HG02970 (cell line): Measurements from ENCODE around the gene DAB2IP.
"Not testable (repeated sequence)": the region's sequence is repeated elsewhere in the genome, so short reads cannot be mapped to it uniquely, and the experiment has no call there.

ENCODE experiments used
- ATAC-seq: cut with Tn5 transposase; IDR thresholded peaks from one replicate; pipeline ENCODE4 v1.9.1; 2021; ENCODE audit warnings: mild to moderate bottlenecking, moderate library complexity, moderate number of reproducible peaks; ENCODE audit not compliant: unreplicated experiment, low FRiP score

The DAB2IP gene

GRCh38 chr9:121623430-121623829 is 28.0 kb upstream of the DAB2IP start:
- not testable (repeated sequence) for ATAC-seq

GRCh38 chr9:121625590-121625989 is 25.8 kb upstream of the DAB2IP start:
- no peak for ATAC-seq

DNA sequence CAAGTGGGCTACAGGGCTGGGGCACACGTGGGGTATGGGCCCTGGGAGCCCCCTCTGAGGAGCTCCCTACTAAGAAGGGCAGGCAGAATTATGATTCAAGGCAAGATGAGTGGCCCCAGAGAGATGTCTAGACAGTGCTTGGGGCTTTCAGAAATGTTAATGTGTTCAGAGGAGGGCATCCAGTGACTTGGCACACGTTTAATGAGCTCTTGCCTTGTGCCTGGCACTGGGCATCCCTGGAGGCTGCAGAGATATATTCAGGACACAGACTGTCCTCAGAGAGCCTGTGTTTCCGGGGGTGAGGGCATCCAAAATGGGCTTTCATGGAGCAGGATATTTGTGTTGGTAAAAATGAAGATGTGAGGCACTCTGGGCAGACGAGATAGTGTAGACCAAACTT is 25.4 kb upstream of the DAB2IP start:
- no peak for ATAC-seq

DNA sequence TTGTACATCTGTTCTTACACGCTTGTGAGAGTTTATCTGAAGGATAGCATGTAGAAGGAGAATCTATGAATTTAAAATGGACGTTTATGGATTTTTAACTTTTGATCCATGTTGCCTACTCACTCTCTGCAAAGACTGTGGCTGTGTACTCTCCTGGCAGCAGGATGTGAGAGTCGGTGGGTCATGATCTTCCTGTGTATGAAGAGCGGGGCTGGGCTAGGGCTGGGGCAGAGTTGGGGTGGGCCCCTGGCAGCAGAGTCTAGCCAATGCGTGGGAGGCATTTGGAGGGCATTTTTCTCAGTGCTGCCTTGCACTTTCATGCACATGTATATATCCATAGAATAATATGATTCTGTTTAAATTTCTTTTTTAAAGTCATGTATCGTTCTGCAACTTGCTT is 24.0 kb upstream of the DAB2IP start:
- no peak for ATAC-seq

DNA sequence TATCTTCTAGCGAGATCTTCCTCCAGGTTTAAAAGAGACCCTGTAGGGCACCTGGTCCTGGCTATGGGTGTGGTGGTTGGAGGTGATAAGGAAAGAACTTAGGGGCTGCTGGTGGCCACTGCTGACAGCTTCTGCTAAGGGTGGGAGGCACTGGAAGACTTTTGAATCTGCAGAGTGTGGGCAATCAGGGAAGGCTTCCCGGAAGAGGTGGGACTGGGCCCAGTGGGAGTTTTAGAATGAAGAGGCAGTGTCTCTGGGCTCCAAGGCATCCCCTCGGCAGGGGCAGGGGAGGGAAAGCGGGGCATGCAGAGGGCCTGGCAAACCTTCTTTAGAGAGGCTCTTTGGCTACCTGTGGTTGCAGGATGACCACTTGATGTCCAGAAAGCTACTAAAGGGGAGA is 23.0 kb upstream of the DAB2IP start:
- no peak for ATAC-seq

GRCh38 chr9:121631115-121631514 is 20.3 kb upstream of the DAB2IP start:
- no peak for ATAC-seq

DNA sequence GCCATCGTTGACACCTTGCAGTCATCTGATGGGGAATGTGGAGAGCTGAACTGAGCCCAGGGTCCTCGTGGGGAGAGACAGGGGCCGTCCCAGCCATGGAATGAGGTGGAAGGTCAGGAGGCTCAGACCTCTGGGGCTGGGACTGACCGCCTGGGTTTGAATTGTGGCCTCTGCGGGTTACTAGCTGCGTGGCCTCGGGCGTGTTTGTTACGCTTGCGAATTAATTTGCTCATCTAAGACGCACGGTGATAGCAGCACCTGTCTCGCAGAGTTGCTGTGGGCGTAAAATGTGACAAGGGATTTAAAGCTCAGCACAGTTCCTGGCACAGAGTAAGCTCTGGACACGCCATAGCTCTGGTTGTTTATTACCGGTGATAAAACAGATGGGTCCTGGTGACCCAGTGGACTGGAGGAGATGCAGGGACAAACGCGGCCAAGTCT is 19.4 kb upstream of the DAB2IP start:
- no peak for ATAC-seq

DNA sequence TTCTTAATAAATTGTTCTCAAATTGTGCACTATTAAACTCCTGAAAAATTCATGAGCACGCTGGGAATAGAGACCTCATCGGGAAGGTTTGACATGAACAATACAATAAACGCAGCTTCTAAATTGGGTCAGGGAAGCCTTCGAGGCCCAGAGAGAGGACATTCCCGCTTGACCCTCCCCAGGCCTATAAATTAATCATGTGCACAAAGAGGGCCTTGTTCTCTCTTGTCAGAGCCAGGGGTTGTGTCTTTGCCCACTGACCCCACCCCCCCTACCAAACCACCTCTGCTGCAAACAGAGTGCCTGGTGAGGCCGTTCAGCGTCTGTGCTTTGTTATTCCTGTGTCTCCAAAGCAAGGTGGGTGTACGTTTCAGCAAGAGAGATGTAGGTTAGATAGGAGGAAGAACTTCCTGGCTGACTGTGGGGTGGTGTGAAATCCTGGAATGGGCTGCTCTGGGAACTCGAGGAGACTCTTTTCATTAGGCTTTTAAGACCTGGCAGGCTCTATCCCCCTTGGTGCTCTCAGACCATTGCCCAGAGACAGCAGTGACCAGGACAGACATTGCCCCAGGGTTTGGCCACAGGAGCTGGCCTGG is 18.2 kb upstream of the DAB2IP start:
- no peak for ATAC-seq

- ATAC-seq, result no peak
Measured at GRCh38 chr9:121633736-121634135, 17.7 kb upstream of the DAB2IP start.

- no peak for ATAC-seq
Measured at GRCh38 chr9:121634329-121635261, 16.8 kb upstream of the DAB2IP start.

DNA sequence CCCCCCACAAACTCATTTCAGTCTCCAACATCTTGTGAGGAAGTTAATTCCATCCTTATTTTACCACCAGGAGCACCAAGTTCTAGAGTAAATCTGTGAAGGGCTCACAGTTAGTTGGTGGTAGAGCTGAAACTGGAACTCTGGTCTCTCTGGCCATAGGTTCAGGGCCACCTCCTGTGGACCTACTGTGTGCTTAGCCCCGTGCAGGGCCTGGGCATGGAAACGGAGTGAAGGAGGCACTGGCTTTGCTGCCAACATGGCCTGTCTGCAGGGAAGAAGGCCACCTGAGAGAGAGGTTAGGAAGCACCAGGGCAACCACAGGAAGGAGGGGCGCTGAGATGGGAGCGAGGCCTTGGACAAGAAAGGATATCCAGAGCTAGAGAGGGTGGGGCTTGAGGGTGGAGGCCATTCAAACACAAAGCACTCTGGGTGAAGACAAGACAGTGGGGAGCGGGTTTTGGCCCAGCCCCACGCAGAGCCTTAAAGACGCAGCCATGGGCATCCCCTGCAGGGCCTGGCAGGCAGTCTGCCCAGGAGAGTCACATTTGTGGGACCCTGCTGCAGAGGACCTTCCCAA is 16.0 kb upstream of the DAB2IP start:
- ATAC-seq, result no peak

DNA sequence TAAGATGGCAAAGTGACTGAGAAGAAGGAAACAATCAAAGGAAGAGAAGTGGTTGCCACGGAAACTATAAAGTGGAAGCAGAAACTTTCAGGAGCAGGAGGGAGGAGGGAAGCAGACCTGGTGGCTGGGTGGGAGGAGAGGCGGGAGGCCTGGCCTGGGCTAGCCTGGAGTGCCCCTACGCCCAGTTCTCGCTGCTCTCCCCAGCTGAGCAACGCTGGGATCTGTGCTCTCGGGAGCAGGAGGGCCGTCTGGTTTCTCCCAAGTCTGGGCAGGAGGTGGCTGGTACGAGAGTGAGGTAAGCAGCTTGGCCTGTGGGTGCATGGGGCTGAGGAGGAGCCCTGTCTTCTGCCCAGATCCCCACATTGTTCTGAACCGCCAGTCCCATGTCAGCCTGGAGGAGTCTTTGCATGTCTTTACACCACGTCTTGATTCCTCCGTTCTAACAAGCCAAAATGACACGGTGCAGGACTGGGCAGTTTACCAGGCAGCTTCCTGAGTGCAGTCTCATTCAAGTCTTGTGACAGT is 15.0 kb upstream of the DAB2IP start:
- ATAC-seq, result no peak

DNA sequence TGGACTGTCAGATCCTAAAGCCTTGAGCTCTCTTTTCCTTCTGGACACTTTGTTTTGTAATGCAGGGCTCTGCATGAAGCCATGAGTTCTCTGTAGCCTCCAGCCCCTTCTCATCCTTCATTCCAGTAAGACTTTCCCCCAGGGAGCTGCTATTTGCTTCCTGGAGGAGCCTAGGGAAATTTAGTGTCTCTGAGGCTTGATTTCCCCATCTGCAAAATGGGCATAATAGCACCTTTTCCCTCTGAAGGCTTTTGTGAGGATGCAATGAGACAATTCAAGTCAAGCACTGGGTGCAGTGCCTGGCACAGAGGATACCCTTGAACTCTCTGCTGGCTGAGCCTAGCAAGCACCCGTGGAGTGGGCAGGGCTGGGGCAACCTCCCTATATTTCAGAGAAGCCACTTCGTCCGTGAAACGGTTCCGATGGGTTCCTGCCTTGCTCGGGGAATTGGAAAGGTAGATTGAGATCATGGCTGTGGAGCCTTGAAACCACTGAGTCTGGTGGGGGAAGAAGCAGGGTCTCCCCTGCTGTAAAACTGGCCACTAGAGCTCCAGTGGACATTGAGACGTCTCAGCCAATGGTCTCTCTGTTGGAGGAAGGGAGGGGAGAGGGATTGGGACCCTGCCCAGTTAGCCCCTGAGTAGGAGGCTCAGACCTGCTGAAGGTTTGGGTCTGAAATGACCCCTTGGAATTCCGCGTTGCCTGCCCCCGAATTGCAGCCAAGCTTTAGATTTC is 14.3 kb upstream of the DAB2IP start:
- no peak for ATAC-seq

DNA sequence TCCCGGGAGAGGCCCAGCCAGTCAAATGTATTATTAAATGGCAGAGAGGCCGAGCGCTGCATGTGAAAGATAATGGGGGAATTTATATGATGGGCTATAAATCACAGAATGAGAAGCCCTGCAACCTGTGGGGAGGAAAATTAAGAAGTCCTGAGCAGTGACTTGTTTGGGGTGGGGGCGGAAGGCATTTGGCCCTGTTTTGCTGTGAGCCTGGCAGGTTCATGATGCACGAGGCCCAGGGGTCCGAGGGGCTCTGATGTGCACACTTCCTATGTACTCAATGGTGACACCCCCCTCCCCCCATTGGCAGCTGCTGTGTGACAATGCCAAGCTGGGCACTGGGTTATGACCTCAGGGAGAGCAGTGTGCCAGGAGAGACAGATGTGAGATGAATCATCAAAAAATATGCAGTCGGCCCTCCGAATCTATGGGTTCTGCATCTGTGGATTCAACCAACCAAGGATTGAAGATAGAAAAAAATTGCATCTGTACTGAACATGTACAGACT is 13.7 kb upstream of the DAB2IP start:
- ATAC-seq, result no peak

DNA sequence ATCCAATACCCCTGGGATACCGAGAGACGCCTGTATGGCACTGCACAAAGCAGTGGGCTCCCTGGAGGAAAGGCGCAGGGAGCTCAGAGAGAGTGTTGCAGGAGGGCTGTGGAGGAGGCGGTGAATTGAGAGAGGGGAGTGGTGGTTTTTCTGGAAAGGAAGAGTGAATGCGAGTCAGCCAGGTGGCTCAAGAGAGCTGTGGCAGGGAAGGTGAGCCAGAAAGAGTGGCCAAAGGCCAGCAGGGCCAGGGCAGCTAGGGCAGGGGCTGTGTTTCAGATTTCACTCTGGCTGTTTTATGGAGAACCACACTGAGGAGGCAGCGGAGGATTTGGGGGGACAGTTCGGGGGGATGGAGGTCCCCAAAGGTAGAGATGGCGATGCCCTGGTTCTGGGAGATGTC is 13.0 kb upstream of the DAB2IP start:
- no peak for ATAC-seq

DNA sequence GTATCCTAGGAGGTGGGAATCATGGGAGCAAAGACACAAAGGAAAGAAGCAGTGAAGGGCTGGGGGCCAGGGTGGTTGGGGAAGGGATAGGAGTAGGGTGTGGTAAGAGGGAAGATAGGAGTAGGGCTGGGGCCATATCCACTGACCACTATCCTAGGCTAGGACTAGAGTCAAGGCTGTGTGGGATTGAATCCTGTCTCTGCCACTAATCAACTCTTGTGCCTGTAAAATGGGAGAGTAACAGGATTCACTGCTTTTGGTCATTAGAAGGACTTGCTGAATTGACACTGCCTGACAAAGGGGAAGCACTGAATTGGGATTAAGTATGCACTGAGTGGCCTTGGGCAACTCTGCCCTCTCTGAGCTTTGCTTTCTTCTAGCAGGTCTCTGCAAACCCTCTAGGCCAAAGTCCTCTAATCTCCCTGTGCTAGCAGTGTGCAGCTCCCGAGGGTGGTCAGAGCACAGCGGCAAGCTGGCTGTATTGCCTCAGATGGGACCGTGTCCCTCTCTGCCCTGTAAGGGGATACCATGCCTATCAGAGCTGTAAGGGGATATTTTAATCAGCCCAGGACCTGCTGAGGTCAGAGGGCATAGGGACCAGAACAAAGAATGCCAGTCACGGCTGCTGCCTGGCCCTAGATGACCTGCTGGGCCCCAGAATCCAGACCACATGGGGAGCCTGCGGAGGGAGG is 12.4 kb upstream of the DAB2IP start:
- ATAC-seq, result no peak

DNA sequence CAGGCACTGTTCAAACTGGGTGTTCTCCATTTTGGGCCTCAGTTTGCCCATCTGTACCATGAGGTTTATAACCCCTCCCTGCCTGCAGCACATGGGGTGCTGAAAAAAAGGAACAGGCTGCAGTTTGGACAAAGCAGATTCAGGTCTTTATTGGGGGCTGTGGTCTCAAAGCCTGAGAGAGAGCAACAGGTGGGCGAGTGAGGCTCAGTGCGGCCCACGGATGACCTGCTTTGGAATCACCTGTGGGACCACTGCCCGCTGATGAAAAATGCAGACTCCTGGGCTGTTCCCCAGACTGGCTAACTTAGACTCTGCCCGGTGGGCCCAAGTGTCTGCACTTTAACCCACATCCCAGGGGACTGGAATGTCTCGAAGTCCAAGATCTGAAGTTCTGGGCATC is 11.8 kb upstream of the DAB2IP start:
- ATAC-seq, result no peak

DNA sequence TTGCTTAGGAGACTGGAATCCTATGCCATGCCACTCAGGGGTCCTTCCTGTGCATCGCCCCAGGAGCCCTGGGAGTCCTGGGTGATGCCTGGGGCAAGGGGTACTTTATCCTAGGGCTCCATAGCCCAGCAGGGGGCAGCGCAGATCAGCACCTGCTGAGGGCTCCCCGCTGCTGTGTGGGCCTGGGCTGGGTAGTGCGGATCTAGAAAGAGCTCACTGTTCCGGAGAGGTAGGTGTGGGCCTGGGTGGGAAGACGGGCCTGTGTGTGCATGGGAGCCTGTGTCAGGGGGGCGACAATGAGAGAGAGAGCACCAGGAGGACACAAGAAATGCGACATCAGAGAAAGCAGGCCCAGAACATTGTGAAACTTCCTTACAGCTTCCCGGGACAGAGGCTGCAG is 11.4 kb upstream of the DAB2IP start:
- no peak for ATAC-seq

- ATAC-seq, result no peak
Measured at GRCh38 chr9:121640491-121641223, 10.8 kb upstream of the DAB2IP start.
